K562 (cell line): ENCODE results near the gene SMAD3. TPM values are rescaled to one million over a fixed set of nuclear protein-coding genes. Genes with fewer than 3 reads are reported as not detected.

ENCODE experiments used
- ATAC-seq: fragments of 200-7000 bp; cut with Tn5 transposase; 3 replicates; pipeline ENCODE4 v1.9.1; 2020; ENCODE audit warnings: moderate library complexity
- BruUV-seq: library from RNA; stranded (reverse); fragments of 400-500 nt; replicated peaks from 2 replicates; lab custom pipeline; 2021; lab: Mats Ljungman, UMichigan
- CTCF ChIA-PET: fragments of 300-600 bp; formaldehyde crosslinking; extraction: SDS; loops from one replicate; lab custom pipeline; 2021; ENCODE audit warnings: low intra/inter-chr PET ratio; lab: Yijun Ruan, JAX
- POLR2A ChIA-PET: fragments of 300-600, 350-650 bp; sonication (Branson Sonifier 250); formaldehyde crosslinking; extraction: SDS; loops from one replicate; lab custom pipeline; 2021; ENCODE audit warnings: antibody characterized with exemption, inconsistent platforms; lab: Yijun Ruan, JAX
- DNase-seq, 4 experiments: peaks; one replicate each; pipeline versions ENCODE4 v3.0.0 to v3.0.0-alpha.2; 2011 to 2018; ENCODE audit warnings: low spot score in 3 of 4, mixed read lengths in 3 of 4; ENCODE audit errors: extremely low read depth in 1 of 4
- FAIRE-seq: peaks from 2 replicates; lab custom pipeline; 2011; peaks lifted over from hg19 to GRCh38; lab: Jason Lieb, UNC
- H2AFZ ChIP-seq: 2 replicates; pipeline ENCODE4 v1.6.0; 2011; ENCODE audit warnings: low read depth, low read length, control low read depth, inconsistent platforms
- H3K27ac ChIP-seq: fragments of 200-600 bp; 3 replicates; pipeline ENCODE4 v1.8.0; 2011; ENCODE audit warnings: low read depth, mild to moderate bottlenecking, control low read depth, inconsistent platforms, low read length, moderate library complexity, mixed read lengths; ENCODE audit errors: extremely low read depth
- H3K27me3 ChIP-seq, 2 experiments: fragments of 300-600 bp in 1 of 2; 2 replicates in 1 of 2; 3 replicates in 1 of 2; pipeline versions ENCODE4 v1.6.0 to v1.8.0; 2011; ENCODE audit warnings: inconsistent platforms in 2 of 2, low read length in 2 of 2, mild to moderate bottlenecking in 1 of 2, mixed read lengths in 1 of 2, moderate library complexity in 1 of 2; ENCODE audit not compliant: control insufficient read depth in 2 of 2, insufficient read depth in 2 of 2
- H3K36me3 ChIP-seq: fragments of 300-600 bp; 3 replicates; pipeline ENCODE4 v1.8.0; 2011; ENCODE audit warnings: mild to moderate bottlenecking, low read length, inconsistent platforms; ENCODE audit not compliant: control insufficient read depth, insufficient read depth
- H3K4me1 ChIP-seq, 2 experiments: fragments of 200-600 bp in 1 of 2; replicated peaks in 1 of 2; 2 replicates in 1 of 2; 3 replicates in 1 of 2; pipeline versions ENCODE4 v1.5.1 to v1.8.0; 2011; ENCODE audit warnings: inconsistent platforms in 2 of 2, low read length in 2 of 2, mild to moderate bottlenecking in 1 of 2, mixed read lengths in 1 of 2, moderate library complexity in 1 of 2; ENCODE audit not compliant: control insufficient read depth in 2 of 2, insufficient read depth in 2 of 2
- H3K4me2 ChIP-seq: 2 replicates; pipeline ENCODE4 v1.6.1; 2011; ENCODE audit warnings: low read length, control low read depth, inconsistent platforms, mixed read lengths; ENCODE audit not compliant: insufficient read depth
- H3K4me3 ChIP-seq: fragments of 200-600 bp; sonication (generic), shearing (Covaris generic); 2 replicates; pipeline ENCODE4 v1.5.1; 2016; ENCODE audit warnings: control low read depth, inconsistent platforms
- H3K79me2 ChIP-seq: fragments of 200-600 bp; 3 replicates; pipeline ENCODE4 v1.8.0; 2011; ENCODE audit warnings: low read length, inconsistent platforms; ENCODE audit not compliant: control insufficient read depth, insufficient read depth
- H3K9ac ChIP-seq, 2 experiments: 2 replicates each; pipeline versions ENCODE4 v1.6.0 to v1.6.1; 2011; ENCODE audit warnings: low read depth in 2 of 2, low read length in 2 of 2, control low read depth in 1 of 2, inconsistent platforms in 1 of 2, mild to moderate bottlenecking in 1 of 2, mixed read lengths in 1 of 2; ENCODE audit not compliant: insufficient read depth in 1 of 2
- H3K9me1 ChIP-seq: one replicate; pipeline ENCODE4 v1.6.0; 2011; ENCODE audit warnings: inconsistent platforms, mild to moderate bottlenecking, low read length, moderate library complexity; ENCODE audit not compliant: control insufficient read depth, insufficient read depth
- H3K9me3 ChIP-seq: replicated peaks from 2 replicates; pipeline ENCODE4 v1.5.1; 2011; ENCODE audit warnings: low read depth, low read length, inconsistent platforms; ENCODE audit not compliant: control insufficient read depth, insufficient read depth
- H4K20me1 ChIP-seq: replicated peaks from 2 replicates; pipeline ENCODE4 v1.6.1; 2011; ENCODE audit warnings: low read length, inconsistent platforms, mixed read lengths; ENCODE audit not compliant: control insufficient read depth, insufficient read depth
- ARID1B ChIP-seq: fragments of 450-650 bp; IDR thresholded peaks from 2 replicates; pipeline ENCODE4 v1.6.1; 2016; ENCODE audit warnings: antibody characterized with exemption, mild to moderate bottlenecking, inconsistent platforms
- CEBPG ChIP-seq, 3 experiments: fragments of 200-800 bp in 1 of 3; sonication (Bioruptor generic) in 1 of 3; sonication (generic) in 1 of 3; formaldehyde crosslinking in 1 of 3; IDR thresholded peaks in 2 of 3; conservative IDR thresholded peaks in 1 of 3; 2 replicates each; pipeline versions ENCODE4 v1.6.1 to v1.8.0; 2016 to 2022; ENCODE audit warnings: missing compliant biosample characterization in 2 of 3, missing genetic modification characterization in 2 of 3, mild to moderate bottlenecking in 1 of 3, missing genetic modification reagents in 1 of 3
- FOSL1 ChIP-seq: fragments of 200-800 bp; sonication (Bioruptor generic); conservative IDR thresholded peaks from 2 replicates; pipeline ENCODE4 v1.6.1; 2016; ENCODE audit warnings: missing genetic modification characterization, missing compliant biosample characterization
- HDAC1 ChIP-seq, 2 experiments: fragments of 450-650 bp; IDR thresholded peaks; 2 replicates each; pipeline ENCODE4 v1.6.1; 2016 to 2017; ENCODE audit warnings: inconsistent platforms in 1 of 2, mild to moderate bottlenecking in 1 of 2, moderate library complexity in 1 of 2
- HEY1 ChIP-seq: fragments of 250-450 bp; sonication (Bioruptor Pico); IDR thresholded peaks from 2 replicates; pipeline ENCODE4 v1.5.0; 2020; ENCODE audit warnings: mild to moderate bottlenecking, moderate library complexity, borderline replicate concordance
- JUN ChIP-seq, 2 experiments: sonication (generic) in 1 of 2; formaldehyde crosslinking in 1 of 2; IDR thresholded peaks; 2 replicates each; pipeline versions ENCODE4 v1.6.1 to v1.8.0; 2012 to 2022; ENCODE audit warnings: borderline replicate concordance in 2 of 2, mild to moderate bottlenecking in 2 of 2, improper control_type of control experiment in 1 of 2, low read depth in 1 of 2, low read length in 1 of 2, missing genetic modification reagents in 1 of 2
- KLF6 ChIP-seq: fragments of 250-450 bp; sonication (Bioruptor Pico); IDR thresholded peaks from 2 replicates; pipeline ENCODE4 v1.4.0; 2020; ENCODE audit warnings: mild to moderate bottlenecking, moderate library complexity, borderline replicate concordance
- SAFB ChIP-seq: fragments of 200-400 bp; formaldehyde crosslinking; IDR thresholded peaks from 2 replicates; pipeline ENCODE4 v1.6.1; 2017; ENCODE audit warnings: low read depth, low read length, borderline replicate concordance
- SMARCA4 ChIP-seq: fragments of 450-650 bp; IDR thresholded peaks from 2 replicates; pipeline ENCODE4 v1.6.1; 2016
- SMARCE1 ChIP-seq: fragments of 450-650 bp; IDR thresholded peaks from 2 replicates; pipeline ENCODE4 v1.7.1; 2016; ENCODE audit warnings: mild to moderate bottlenecking
- ZEB2 ChIP-seq: fragments of 450-650 bp; IDR thresholded peaks from 2 replicates; pipeline ENCODE4 v1.6.1; 2016
- WGBS: fragments of 100-300 bp; shearing (Covaris generic); methylation state at CpG from one replicate; pipeline ENCODE4 v1.1.6; 2016; ENCODE audit warnings: low coverage, mixed read lengths; ENCODE audit not compliant: insufficient coverage; ENCODE audit errors: missing lambda C conversion rate; 5-methylcytosine and 5-hydroxymethylcytosine counted together
- in situ Hi-C: fragments of 300-500 bp; cut with MboI; formaldehyde crosslinking; loops from 4 replicates; pipeline ENCODE4 v1.15.0; 2018; ENCODE audit warnings: inconsistent platforms, mixed read lengths
- intact Hi-C: fragments of 100-400 bp; cut with micrococcal nuclease; formaldehyde crosslinking; loops from 2 replicates; pipeline ENCODE4 v1.14.2; 2022
- polyA plus RNA-seq, 8 experiments: library from polyadenylated mRNA; depleted of rRNA in 4 of 8; stranded (reverse) in 5 of 8; unstranded in 3 of 8; fragments of >200 nt; fragmentation: Nextera tagmentation in 2 of 8; fragmentation: Illumina TruSeq in 1 of 8; extraction: Ambion mirVana in 2 of 8; extraction: Trizol in 1 of 8; gene quantifications; 2 replicates each; pipeline versions ENCODE4 v1.2.1 to v1.2.3, GENCODE V29; 2011 to 2014; ENCODE audit warnings: inconsistent platforms in 1 of 8, missing spikeins in 1 of 8
- total RNA-seq, 7 experiments: library from RNA; depleted of rRNA in 6 of 7; stranded (reverse); fragments of >200 nt in 6 of 7; fragmentation: Illumina TruSeq in 2 of 7; extraction: Trizol in 2 of 7; gene quantifications; 2 replicates each; pipeline versions ENCODE4 v1.2.1 to v1.2.3, GENCODE V29; 2011 to 2021; ENCODE audit warnings: low replicate concordance in 1 of 7
- TF ChIP-seq, protein P1 (sequence below), 2 experiments: fragments of 450-650 bp; IDR thresholded peaks; 2 replicates each; pipeline ENCODE4 v1.6.1; 2016
- TF ChIP-seq, protein P2 (sequence below): fragments of 450-650 bp; IDR thresholded peaks from 2 replicates; pipeline ENCODE4 v1.6.1; 2016
- TF ChIP-seq, protein P3 (sequence below), 2 experiments: fragments of 150-350 bp in 1 of 2; IDR thresholded peaks; 2 replicates each; pipeline ENCODE4 v1.6.1; 2012 to 2016; ENCODE audit warnings: low read depth in 2 of 2, low read length in 2 of 2, mild to moderate bottlenecking in 1 of 2, moderate library complexity in 1 of 2

Gene SMAD3
- total and polyA plus RNA-seq, 9 of the 15 experiments (the other 6 are each of a cell fraction or from before 2014, with no cell fraction given): 4.3 to 39.2 (median 11.1) TPM

DNA sequence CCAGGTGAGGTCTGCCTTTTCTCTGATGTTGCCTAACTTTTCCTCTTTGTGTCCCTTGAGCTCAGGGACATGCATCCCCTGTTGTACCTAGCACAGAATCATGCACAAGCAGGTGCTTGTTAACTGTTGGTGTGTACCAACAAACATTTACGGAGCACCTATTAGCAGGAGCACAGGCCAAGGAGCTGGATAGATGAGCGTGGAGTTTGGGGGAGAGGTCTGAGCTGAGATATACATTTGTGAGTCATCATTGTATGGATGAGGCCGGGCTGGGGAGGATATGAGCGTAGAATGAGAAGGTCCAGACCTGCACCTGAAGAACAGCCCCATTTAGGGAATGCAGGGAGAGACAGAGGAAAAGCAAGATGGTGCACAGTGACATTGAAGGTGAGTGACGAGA, 53.4 kb downstream of the SMAD3 start:
- Histone ChIP-seq H3K9me3 (no peaks in the 10 kb centered on the region), H3K4me3 (no peak overlapping the region), H3K79me2 (peaks cover 37% of the 10 kb centered on the region), H4K20me1 (no peaks in the 10 kb centered on the region), H3K27me3 (no peaks in the 10 kb centered on the region), H3K27ac (no peak overlapping the region; the same call in 2 of the 3 replicates), H3K9me1 (no peaks in the 10 kb centered on the region), H2AFZ (no peak overlapping the region), H3K4me1 (peaks cover 19 to 53% of the 10 kb centered on the region in 2 experiments), H3K9ac (peak overlapping the region in 1 of 2 experiments; percentile 7; a peak in 1 of 4 replicates), H3K36me3 (no peaks in the 10 kb centered on the region), H3K4me2 (peak overlapping the region; percentile 14; the same call in 1 of the 2 replicates)
- POLR2A ChIA-PET: interaction anchor here (0.5 to 3.1 kb wide), 6 partner anchors 25 to 185 kb away, joined by 3 to 9 read pairs (median 3); no protein-coding TSS in a partner anchor
- CTCF ChIA-PET: no interaction called here
- FAIRE-seq: peak; percentile 59
- no TSS peak for BruUV-seq
- 30% methylated on average over 5 of the region's 5 CpGs for WGBS
- peak in 3 of 4 experiments; percentile 32 to 50 (median 47) for DNase-seq
- in situ Hi-C loops: no loop called here
- ATAC-seq: peak; percentile 57
- intact Hi-C loops: no loop called here
- TF ChIP-seq, protein P1, sequence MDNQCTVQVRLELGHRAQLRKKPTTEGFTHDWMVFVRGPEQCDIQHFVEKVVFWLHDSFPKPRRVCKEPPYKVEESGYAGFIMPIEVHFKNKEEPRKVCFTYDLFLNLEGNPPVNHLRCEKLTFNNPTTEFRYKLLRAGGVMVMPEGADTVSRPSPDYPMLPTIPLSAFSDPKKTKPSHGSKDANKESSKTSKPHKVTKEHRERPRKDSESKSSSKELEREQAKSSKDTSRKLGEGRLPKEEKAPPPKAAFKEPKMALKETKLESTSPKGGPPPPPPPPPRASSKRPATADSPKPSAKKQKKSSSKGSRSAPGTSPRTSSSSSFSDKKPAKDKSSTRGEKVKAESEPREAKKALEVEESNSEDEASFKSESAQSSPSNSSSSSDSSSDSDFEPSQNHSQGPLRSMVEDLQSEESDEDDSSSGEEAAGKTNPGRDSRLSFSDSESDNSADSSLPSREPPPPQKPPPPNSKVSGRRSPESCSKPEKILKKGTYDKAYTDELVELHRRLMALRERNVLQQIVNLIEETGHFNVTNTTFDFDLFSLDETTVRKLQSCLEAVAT (IDR thresholded peaks at IDR 0.05): peak in 1 of 2 experiments; percentile 95; a peak in 2 of 4 replicates
- TF ChIP-seq, protein P2, sequence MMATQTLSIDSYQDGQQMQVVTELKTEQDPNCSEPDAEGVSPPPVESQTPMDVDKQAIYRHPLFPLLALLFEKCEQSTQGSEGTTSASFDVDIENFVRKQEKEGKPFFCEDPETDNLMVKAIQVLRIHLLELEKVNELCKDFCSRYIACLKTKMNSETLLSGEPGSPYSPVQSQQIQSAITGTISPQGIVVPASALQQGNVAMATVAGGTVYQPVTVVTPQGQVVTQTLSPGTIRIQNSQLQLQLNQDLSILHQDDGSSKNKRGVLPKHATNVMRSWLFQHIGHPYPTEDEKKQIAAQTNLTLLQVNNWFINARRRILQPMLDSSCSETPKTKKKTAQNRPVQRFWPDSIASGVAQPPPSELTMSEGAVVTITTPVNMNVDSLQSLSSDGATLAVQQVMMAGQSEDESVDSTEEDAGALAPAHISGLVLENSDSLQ: 0 out of 2 replicates have a peak, but pooled peaks have one; percentile 15
- TF ChIP-seq JUN (IDR thresholded peaks at IDR 0.05; ENCODE audit: borderline replicate concordance, low read depth, low read length) (peak; percentile 75), JUN (CRISPR knock-in tag; IDR thresholded peaks at IDR 0.05; ENCODE audit: borderline replicate concordance) (no peak), KLF6 (no peak), ARID1B (peak; percentile 43; the same call in 1 of the 2 replicates), SMARCE1 (peak; percentile 35; the same call in 1 of the 2 replicates), HDAC1 (IDR thresholded peaks at IDR 0.05) (0 out of 4 replicates have a peak, but pooled peaks of 1 of the 2 experiments have one; percentile 15), HEY1 (CRISPR knock-in tag) (no peak), SAFB (no peak), CEBPG (CRISPR knock-in tag; IDR thresholded peaks at IDR 0.05) (peak; percentile 20; the same call in 1 of the 2 replicates), CEBPG (tag; conservative IDR thresholded peaks at IDR 0.05 in 1 of 2, IDR thresholded peaks at IDR 0.05 in 1 of 2) (no peak), FOSL1 (tag) (peak; percentile 84), SMARCA4 (peak; percentile 65), ZEB2 (peak; percentile 49; the same call in 1 of the 2 replicates)
- TF ChIP-seq, protein P3, sequence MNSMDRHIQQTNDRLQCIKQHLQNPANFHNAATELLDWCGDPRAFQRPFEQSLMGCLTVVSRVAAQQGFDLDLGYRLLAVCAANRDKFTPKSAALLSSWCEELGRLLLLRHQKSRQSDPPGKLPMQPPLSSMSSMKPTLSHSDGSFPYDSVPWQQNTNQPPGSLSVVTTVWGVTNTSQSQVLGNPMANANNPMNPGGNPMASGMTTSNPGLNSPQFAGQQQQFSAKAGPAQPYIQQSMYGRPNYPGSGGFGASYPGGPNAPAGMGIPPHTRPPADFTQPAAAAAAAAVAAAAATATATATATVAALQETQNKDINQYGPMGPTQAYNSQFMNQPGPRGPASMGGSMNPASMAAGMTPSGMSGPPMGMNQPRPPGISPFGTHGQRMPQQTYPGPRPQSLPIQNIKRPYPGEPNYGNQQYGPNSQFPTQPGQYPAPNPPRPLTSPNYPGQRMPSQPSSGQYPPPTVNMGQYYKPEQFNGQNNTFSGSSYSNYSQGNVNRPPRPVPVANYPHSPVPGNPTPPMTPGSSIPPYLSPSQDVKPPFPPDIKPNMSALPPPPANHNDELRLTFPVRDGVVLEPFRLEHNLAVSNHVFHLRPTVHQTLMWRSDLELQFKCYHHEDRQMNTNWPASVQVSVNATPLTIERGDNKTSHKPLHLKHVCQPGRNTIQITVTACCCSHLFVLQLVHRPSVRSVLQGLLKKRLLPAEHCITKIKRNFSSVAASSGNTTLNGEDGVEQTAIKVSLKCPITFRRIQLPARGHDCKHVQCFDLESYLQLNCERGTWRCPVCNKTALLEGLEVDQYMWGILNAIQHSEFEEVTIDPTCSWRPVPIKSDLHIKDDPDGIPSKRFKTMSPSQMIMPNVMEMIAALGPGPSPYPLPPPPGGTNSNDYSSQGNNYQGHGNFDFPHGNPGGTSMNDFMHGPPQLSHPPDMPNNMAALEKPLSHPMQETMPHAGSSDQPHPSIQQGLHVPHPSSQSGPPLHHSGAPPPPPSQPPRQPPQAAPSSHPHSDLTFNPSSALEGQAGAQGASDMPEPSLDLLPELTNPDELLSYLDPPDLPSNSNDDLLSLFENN (IDR thresholded peaks at IDR 0.05; ENCODE audit: low read depth in 2 of 2, low read length in 2 of 2): 0 out of 4 replicates have a peak, but pooled peaks of 1 of the 2 experiments have one; percentile 23
